CD14-positive monocyte (primary cell): Measurements from ENCODE around the gene TARS3. TPM values are rescaled to one million over a fixed set of nuclear protein-coding genes. Genes with fewer than 3 reads are reported as not detected.

Experiments
- DNase-seq, 3 donors: peaks; one replicate each; pipeline ENCODE4 v3.0.0-alpha.2; 2011 to 2022
- H2AFZ ChIP-seq: 2 replicates; pipeline ENCODE4 v1.6.0; 2012; ENCODE audit warnings: mild to moderate bottlenecking, low read depth, low read length, inconsistent platforms; ENCODE audit not compliant: insufficient read depth, poor library complexity, severe bottlenecking
- H3K27ac ChIP-seq, 2 donors: 1 replicate in 1 of 2; 2 replicates in 1 of 2; pipeline ENCODE4 v1.5.1; 2012 to 2013; ENCODE audit warnings: low read length in 2 of 2, control low read depth in 1 of 2, inconsistent platforms in 1 of 2, low read depth in 1 of 2, mild to moderate bottlenecking in 1 of 2
- H3K27me3 ChIP-seq, 2 donors: one replicate each; pipeline versions ENCODE4 v1.6.0 to v1.6.1; 2011 to 2013; ENCODE audit warnings: low read length in 2 of 2; ENCODE audit not compliant: control insufficient read depth in 2 of 2, insufficient read depth in 2 of 2
- H3K36me3 ChIP-seq, 2 donors: replicated peaks in 1 of 2; 1 replicate in 1 of 2; 2 replicates in 1 of 2; pipeline versions ENCODE4 v1.5.1 to v1.6.1; 2012 to 2013; ENCODE audit warnings: low read length in 2 of 2, control low read depth in 1 of 2, inconsistent platforms in 1 of 2, mild to moderate bottlenecking in 1 of 2; ENCODE audit not compliant: insufficient read depth in 2 of 2, control insufficient read depth in 1 of 2
- H3K4me1 ChIP-seq, 2 donors: 1 replicate in 1 of 2; 2 replicates in 1 of 2; pipeline versions ENCODE4 v1.5.1 to v1.6.1; 2012 to 2013; ENCODE audit warnings: low read length in 2 of 2, control low read depth in 1 of 2, inconsistent platforms in 1 of 2, mild to moderate bottlenecking in 1 of 2, moderate library complexity in 1 of 2; ENCODE audit not compliant: insufficient read depth in 2 of 2, control insufficient read depth in 1 of 2
- H3K4me2 ChIP-seq: replicated peaks from 2 replicates; pipeline ENCODE3; 2012; ENCODE audit warnings: low read length, moderate library complexity, mild to moderate bottlenecking; ENCODE audit not compliant: poor library complexity, severe bottlenecking; ENCODE audit errors: extremely low read depth
- H3K4me3 ChIP-seq, 3 experiments: fragments of 200-600 bp in 1 of 3; sonication (generic) in 1 of 3; replicated peaks in 1 of 3; 1 replicate in 2 of 3; 2 replicates in 1 of 3; pipeline ENCODE4 v1.5.1; 2011 to 2013; ENCODE audit warnings: low read length in 3 of 3, mild to moderate bottlenecking in 3 of 3, control low read depth in 2 of 3, low read depth in 2 of 3, inconsistent platforms in 1 of 3, moderate library complexity in 1 of 3
- H3K79me2 ChIP-seq: 2 replicates; pipeline ENCODE4 v1.6.0; 2012; ENCODE audit warnings: mild to moderate bottlenecking, control low read depth, inconsistent platforms, low read length, moderate library complexity; ENCODE audit not compliant: insufficient read depth
- H3K9ac ChIP-seq: 2 replicates; pipeline ENCODE4 v1.6.0; 2017; ENCODE audit warnings: low read length, mild to moderate bottlenecking; ENCODE audit not compliant: insufficient read depth, poor library complexity, severe bottlenecking
- H3K9me3 ChIP-seq, 2 donors: replicated peaks in 1 of 2; 1 replicate in 1 of 2; 2 replicates in 1 of 2; pipeline versions ENCODE4 v1.5.1 to v1.6.1; 2012 to 2013; ENCODE audit warnings: low read length in 2 of 2, control low read depth in 1 of 2; ENCODE audit not compliant: control insufficient read depth in 1 of 2, insufficient read depth in 1 of 2
- H4K20me1 ChIP-seq: 2 replicates; pipeline ENCODE4 v1.6.0; 2012; ENCODE audit warnings: mild to moderate bottlenecking, low read length, control low read depth, moderate library complexity; ENCODE audit not compliant: insufficient read depth
- H3K27ac Mint-ChIP-seq, 7 donors: one replicate each; pipeline ENCODE4 v1.8.0; 2020; ENCODE audit warnings: mild to moderate bottlenecking in 7 of 7, mixed read lengths in 7 of 7, moderate library complexity in 6 of 7, inconsistent platforms in 2 of 7
- H3K27me3 Mint-ChIP-seq, 3 donors: one replicate each; pipeline ENCODE4 v1.8.0; 2021 to 2022; ENCODE audit warnings: low read depth in 3 of 3, mild to moderate bottlenecking in 3 of 3, mixed read lengths in 3 of 3, moderate library complexity in 3 of 3, inconsistent platforms in 1 of 3
- H3K36me3 Mint-ChIP-seq, 2 donors: one replicate each; pipeline ENCODE4 v1.8.0; 2020; ENCODE audit warnings: mixed read lengths in 2 of 2, inconsistent platforms in 1 of 2, mild to moderate bottlenecking in 1 of 2
- H3K4me1 Mint-ChIP-seq: one replicate; pipeline ENCODE4 v1.8.0; 2020; ENCODE audit warnings: mild to moderate bottlenecking, mixed read lengths
- H3K4me3 Mint-ChIP-seq, 2 donors: one replicate each; pipeline ENCODE4 v1.8.0; 2020; ENCODE audit warnings: mild to moderate bottlenecking in 2 of 2, mixed read lengths in 2 of 2, moderate library complexity in 1 of 2
- H3K9me3 Mint-ChIP-seq, 7 donors: one replicate each; pipeline ENCODE4 v1.8.0; 2020 to 2022; ENCODE audit warnings: mixed read lengths in 7 of 7, mild to moderate bottlenecking in 6 of 7, moderate library complexity in 6 of 7, inconsistent platforms in 2 of 7
- CTCF ChIP-seq: fragments of 200-600 bp; IDR thresholded peaks from one replicate; pipeline ENCODE4 v1.8.0; 2022; ENCODE audit warnings: antibody characterized with exemption, mild to moderate bottlenecking
- WGBS: methylation state at CpG from one replicate; pipeline ENCODE4 v1.1.5; 2013; ENCODE audit warnings: missing lambda C conversion rate; ENCODE audit not compliant: insufficient coverage; 5-methylcytosine and 5-hydroxymethylcytosine counted together
- intact Hi-C, 2 donors: fragments of 100-400 bp; cut with micrococcal nuclease; formaldehyde crosslinking; loops; one replicate each; pipeline versions ENCODE4 v1.15.0 to v1.15.1; 2023
- polyA plus RNA-seq, 3 donors: library from polyadenylated mRNA; depleted of rRNA in 1 of 3; unstranded in 2 of 3; stranded (reverse) in 1 of 3; fragments of 300-500 nt in 2 of 3; fragments of >200 nt in 1 of 3; fragmentation: Illumina TruSeq in 2 of 3; gene quantifications; 1 replicate in 2 of 3; 2 replicates in 1 of 3; pipeline ENCODE4 v1.2.3, GENCODE V29; 2012 to 2021

The TARS3 gene
- polyA plus RNA-seq, 3 donors = 1.3 to 2.4 (median 1.8) TPM

- Histone ChIP-seq H2AFZ (no peak overlapping the region), H3K27me3 (no peaks in the 10 kb centered on the region), H3K4me2 (no peak overlapping the region), H3K36me3 (peaks cover 3 to 12% of the 10 kb centered on the region in 2 donors), H3K4me3 (no peak overlapping the region), H3K4me1 (peaks cover 11 to 18% of the 10 kb centered on the region in 2 donors), H3K9ac (no peak overlapping the region), H4K20me1 (no peaks in the 10 kb centered on the region), H3K27ac (no peak overlapping the region), H3K9me3 (no peaks in the 10 kb centered on the region), H3K79me2 (no peaks in the 10 kb centered on the region)
- peaks cover 24 to 27% of the 10 kb centered on the region in 2 donors for H3K36me3 Mint-ChIP-seq
- H3K27ac Mint-ChIP-seq = no peak overlapping the region
- H3K27me3 Mint-ChIP-seq = peaks cover 0 to 2% (median 0%) of the 10 kb centered on the region in 3 donors
- peaks cover 0 to 7% (median 0%) of the 10 kb centered on the region in 7 donors for H3K9me3 Mint-ChIP-seq
- WGBS = 100% methylated on average over 3 of the region's 3 CpGs
- H3K4me3 Mint-ChIP-seq = no peak overlapping the region
- no peak for TF ChIP-seq CTCF
- no peak for DNase-seq
- intact Hi-C loops = no loop called here
- peaks cover 15% of the 10 kb centered on the region for H3K4me1 Mint-ChIP-seq
Measured at GRCh38 chr15:101637038-101637437, 87.2 kb downstream of the TARS3 start.

- peaks cover 24 to 27% of the 10 kb centered on the region in 2 donors for H3K36me3 Mint-ChIP-seq
- Histone ChIP-seq H3K27me3 (no peaks in the 10 kb centered on the region), H3K27ac (no peak overlapping the region), H3K9me3 (no peaks in the 10 kb centered on the region), H4K20me1 (no peaks in the 10 kb centered on the region), H3K4me1 (peaks cover 9% of the 10 kb centered on the region in 2 donors), H3K4me2 (no peak overlapping the region), H2AFZ (no peak overlapping the region), H3K4me3 (no peak overlapping the region), H3K36me3 (peaks cover 3 to 12% of the 10 kb centered on the region in 2 donors), H3K9ac (no peak overlapping the region), H3K79me2 (no peaks in the 10 kb centered on the region)
- peak overlapping the region in 1 of 7 donors; percentile 64 for H3K27ac Mint-ChIP-seq
- H3K27me3 Mint-ChIP-seq = peaks cover 0 to 2% (median 0%) of the 10 kb centered on the region in 3 donors
- H3K4me3 Mint-ChIP-seq = no peak overlapping the region
- TF ChIP-seq CTCF = no peak
- peaks cover 0 to 7% (median 0%) of the 10 kb centered on the region in 7 donors for H3K9me3 Mint-ChIP-seq
- H3K4me1 Mint-ChIP-seq = peaks cover 7% of the 10 kb centered on the region
- 100% methylated on average over 1 of the region's 7 CpGs for WGBS
- no peak for DNase-seq
- intact Hi-C loops = no loop called here
Measured at GRCh38 chr15:101635944-101636727, 88.1 kb downstream of the TARS3 start.
